Epithelial cell of esophagus (primary cell): ENCODE data around the gene PIP4K2A.

Experiments
- DNase-seq: peaks from one replicate; pipeline ENCODE4 v3.0.0; 2010; ENCODE audit warnings: low read depth
- H3K4me3 ChIP-seq: 2 replicates; pipeline ENCODE4 v1.5.1; 2011; ENCODE audit warnings: mild to moderate bottlenecking, low read length, control low read depth
- CTCF ChIP-seq: IDR thresholded peaks from 2 replicates; pipeline ENCODE4 v1.5.1; 2011; ENCODE audit warnings: low read depth, mild to moderate bottlenecking, low read length, control low read depth, inconsistent platforms; ENCODE audit not compliant: insufficient read depth; ENCODE audit errors: missing control alignments

The PIP4K2A gene

GRCh38 chr10:22570733-22571430 lies 143.5 kb downstream of the PIP4K2A start:
- DNase-seq: no peak
- H3K4me3 ChIP-seq: no peak overlapping the region
- no peak for TF ChIP-seq CTCF

GRCh38 chr10:22570234-22570633 lies 144.1 kb downstream of the PIP4K2A start:
- DNase-seq: no peak
- no peak overlapping the region for H3K4me3 ChIP-seq
- TF ChIP-seq CTCF: no peak

- TF ChIP-seq CTCF: no peak
- DNase-seq: no peak
- H3K4me3 ChIP-seq: no peak overlapping the region
Observed at GRCh38 chr10:22568928-22569327, 145.4 kb downstream of the PIP4K2A start.

- TF ChIP-seq CTCF: no peak
- DNase-seq: no peak
- H3K4me3 ChIP-seq: no peak overlapping the region
Observed at GRCh38 chr10:22564060-22564459, 150.3 kb downstream of the PIP4K2A start.

- no peak for DNase-seq
- no peak overlapping the region for H3K4me3 ChIP-seq
- no peak for TF ChIP-seq CTCF
Observed at GRCh38 chr10:22561909-22562308, 152.5 kb downstream of the PIP4K2A start.

GRCh38 chr10:22560913-22561239 lies 153.5 kb downstream of the PIP4K2A start:
- H3K4me3 ChIP-seq: no peak overlapping the region
- no peak for TF ChIP-seq CTCF
- DNase-seq: no peak
